Common myeloid progenitor, CD34-positive (primary cell): Measurements from ENCODE around the gene AP3B1.

Experiments used
- CTCF ChIA-PET: fragments of 350-600 bp; sonication (Branson Sonifier 250); formaldehyde crosslinking; loops from one replicate; lab custom pipeline; 2021; ENCODE audit warnings: antibody characterized with exemption; lab: Charles Lee
- POLR2A ChIA-PET: fragments of 350-600 bp; sonication (Branson Sonifier 250); formaldehyde crosslinking; loops from one replicate; lab custom pipeline; 2021; ENCODE audit warnings: antibody characterized with exemption; lab: Charles Lee
- DNase-seq, 3 donors: peaks; one replicate each; pipeline versions ENCODE4 v3.0.0 to v3.0.0-alpha.2; 2013
- H3K27ac ChIP-seq, 2 experiments: 1 replicate in 1 of 2; 2 replicates in 1 of 2; pipeline ENCODE4 v1.7.0; 2013; ENCODE audit warnings: inconsistent platforms in 2 of 2, low read length in 2 of 2, mild to moderate bottlenecking in 2 of 2, low read depth in 1 of 2, moderate library complexity in 1 of 2; ENCODE audit not compliant: severe bottlenecking in 2 of 2, insufficient read depth in 1 of 2, poor library complexity in 1 of 2
- H3K27me3 ChIP-seq, 5 experiments: replicated peaks in 2 of 5; 1 replicate in 3 of 5; 2 replicates in 2 of 5; pipeline versions ENCODE4 v1.6.1 to v1.7.0; 2013; ENCODE audit warnings: low read length in 4 of 5, mild to moderate bottlenecking in 2 of 5, moderate library complexity in 2 of 5, inconsistent platforms in 1 of 5; ENCODE audit not compliant: insufficient read depth in 5 of 5, control insufficient read depth in 4 of 5
- H3K36me3 ChIP-seq, 4 experiments: 1 replicate in 2 of 4; 2 replicates in 2 of 4; pipeline versions ENCODE4 v1.6.1 to v1.7.0; 2013; ENCODE audit warnings: low read length in 3 of 4, control low read depth in 1 of 4, mild to moderate bottlenecking in 1 of 4; ENCODE audit not compliant: control insufficient read depth in 4 of 4, insufficient read depth in 4 of 4
- H3K4me1 ChIP-seq, 4 experiments: 1 replicate in 3 of 4; 2 replicates in 1 of 4; pipeline versions ENCODE4 v1.6.1 to v1.7.1; 2013; ENCODE audit warnings: low read length in 3 of 4, mild to moderate bottlenecking in 3 of 4, control low read depth in 1 of 4, inconsistent platforms in 1 of 4, moderate library complexity in 1 of 4; ENCODE audit not compliant: control insufficient read depth in 4 of 4, insufficient read depth in 4 of 4; ENCODE audit errors: control extremely low read depth in 1 of 4
- H3K4me3 ChIP-seq, 7 experiments: 1 replicate in 4 of 7; 2 replicates in 3 of 7; pipeline versions ENCODE4 v1.5.1 to v1.7.0; 2013; ENCODE audit warnings: mild to moderate bottlenecking in 7 of 7, low read length in 6 of 7, moderate library complexity in 6 of 7, inconsistent platforms in 2 of 7, low read depth in 2 of 7, control low read depth in 1 of 7; ENCODE audit not compliant: insufficient read depth in 4 of 7, control insufficient read depth in 1 of 7; ENCODE audit errors: extremely low read depth in 1 of 7
- H3K9me3 ChIP-seq, 5 experiments: 1 replicate in 4 of 5; 2 replicates in 1 of 5; pipeline versions ENCODE4 v1.6.1 to v1.7.1; 2013; ENCODE audit warnings: low read length in 4 of 5, mild to moderate bottlenecking in 2 of 5, inconsistent platforms in 1 of 5, low read depth in 1 of 5, moderate library complexity in 1 of 5; ENCODE audit not compliant: control insufficient read depth in 4 of 5, insufficient read depth in 2 of 5; ENCODE audit errors: control extremely low read depth in 1 of 5
- WGBS: methylation state at CpG from one replicate; pipeline ENCODE4 v1.1.5; 2013; ENCODE audit not compliant: insufficient coverage; 5-methylcytosine and 5-hydroxymethylcytosine counted together

The AP3B1 gene

DNA sequence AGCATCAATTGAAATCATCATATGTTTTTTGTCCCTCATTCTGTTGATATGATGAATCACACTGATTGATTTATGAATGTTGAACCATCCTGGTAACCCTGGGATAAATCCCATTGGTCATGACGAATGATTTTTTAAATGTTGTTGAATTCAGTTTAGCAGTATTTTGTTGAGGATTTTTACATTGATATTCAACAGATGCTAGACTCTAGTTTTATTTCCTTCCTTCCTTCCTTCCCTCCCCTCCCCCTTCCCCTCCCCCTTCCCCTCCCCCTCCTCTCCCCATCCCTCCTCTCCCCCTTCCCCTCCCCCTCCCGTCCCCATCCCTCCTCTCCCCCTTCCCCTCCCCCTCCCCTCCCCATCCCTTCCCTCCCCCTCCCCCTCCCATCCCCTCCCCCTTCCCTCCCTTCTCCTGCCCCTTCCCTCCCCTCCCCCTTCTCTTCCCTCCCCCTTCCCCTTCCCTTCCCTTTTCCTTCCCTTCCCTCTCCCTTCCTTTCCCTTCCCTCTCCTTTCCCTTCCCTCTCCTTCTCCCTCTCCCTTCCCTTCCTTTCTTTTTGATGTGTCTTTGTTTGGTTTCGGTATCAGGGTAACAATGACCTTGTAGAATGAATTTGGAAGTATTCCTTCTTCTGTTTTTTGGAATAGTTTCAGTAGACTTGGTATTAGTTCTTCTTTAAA, 142.8 kb downstream of the AP3B1 start:
- no peaks in the 10 kb centered on the region for H3K27me3 ChIP-seq
- no peak overlapping the region for H3K4me3 ChIP-seq
- no peak overlapping the region for H3K27ac ChIP-seq
- no CpG with 5 or more reads among the region's 3 CpGs for WGBS
- peaks cover 0 to 8% (median 0%) of the 10 kb centered on the region in 5 experiments for H3K9me3 ChIP-seq
- POLR2A ChIA-PET, result no interaction called here
- no peaks in the 10 kb centered on the region for H3K4me1 ChIP-seq
- peaks cover 10 to 35% (median 25%) of the 10 kb centered on the region in 4 experiments for H3K36me3 ChIP-seq
- CTCF ChIA-PET, result no interaction called here
- DNase-seq, result no peak

DNA sequence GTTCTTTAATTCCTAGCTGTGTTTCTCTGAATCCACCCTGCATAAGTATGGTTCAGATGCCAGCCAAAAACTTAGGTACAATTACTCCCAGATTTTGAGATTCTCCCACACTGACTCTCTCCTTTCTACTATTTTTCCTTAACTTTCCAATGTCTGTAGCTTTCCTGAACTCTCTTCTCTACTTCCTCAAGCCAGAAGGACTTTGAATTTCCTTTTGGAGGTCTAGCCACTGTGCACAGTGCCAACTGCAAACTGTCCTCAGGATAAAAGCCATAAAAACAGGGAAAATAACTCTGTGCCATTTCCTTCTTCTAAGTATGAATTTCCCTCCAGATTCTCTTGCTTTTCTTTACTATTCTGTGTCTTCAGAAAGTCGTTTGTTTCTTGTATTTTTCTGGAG, 157.2 kb downstream of the AP3B1 start:
- H3K4me3 ChIP-seq, result no peak overlapping the region
- H3K36me3 ChIP-seq, result peaks cover 2 to 19% (median 18%) of the 10 kb centered on the region in 4 experiments
- ChIA-PET CTCF (interaction anchor here (1.5 kb wide), 1 partner anchor 492 kb away, joined by 4 read pairs; no protein-coding TSS in a partner anchor), POLR2A (no interaction called here)
- DNase-seq, result no peak
- no peaks in the 10 kb centered on the region for H3K27me3 ChIP-seq
- WGBS, result no CpG with 5 or more reads among the region's 1 CpG
- no peaks in the 10 kb centered on the region for H3K4me1 ChIP-seq
- H3K9me3 ChIP-seq, result no peaks in the 10 kb centered on the region
- H3K27ac ChIP-seq, result no peak overlapping the region

DNA sequence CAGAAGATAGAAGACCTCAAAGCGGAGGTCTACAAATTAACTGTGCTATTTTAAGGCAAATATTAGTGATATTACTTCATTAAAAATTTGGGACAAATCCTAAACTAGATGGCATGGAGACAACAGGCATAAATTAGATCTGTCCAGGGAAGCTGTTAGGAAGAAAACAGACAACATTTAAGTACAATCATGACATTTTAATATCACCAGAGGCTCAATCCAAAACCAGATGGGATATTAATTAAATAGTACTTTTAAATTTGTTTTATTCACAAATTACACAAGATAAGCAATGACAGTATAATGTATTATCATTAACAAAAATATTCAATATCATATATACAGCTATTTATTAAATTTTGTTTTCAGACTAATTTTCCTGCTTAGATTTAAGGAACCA, 161.1 kb downstream of the AP3B1 start:
- Histone ChIP-seq H3K27me3 (no peaks in the 10 kb centered on the region), H3K9me3 (no peaks in the 10 kb centered on the region), H3K27ac (no peak overlapping the region), H3K36me3 (peaks cover 2 to 13% (median 5%) of the 10 kb centered on the region in 4 experiments), H3K4me3 (no peak overlapping the region), H3K4me1 (no peaks in the 10 kb centered on the region)
- CTCF ChIA-PET, result no interaction called here
- POLR2A ChIA-PET, result no interaction called here
- no peak for DNase-seq
- WGBS, result no CpG with 5 or more reads among the region's 1 CpG

- H3K27me3 ChIP-seq, result no peaks in the 10 kb centered on the region
- no peak overlapping the region for H3K27ac ChIP-seq
- H3K9me3 ChIP-seq, result no peaks in the 10 kb centered on the region
- no peak for DNase-seq
- H3K4me1 ChIP-seq, result no peaks in the 10 kb centered on the region
- no peak overlapping the region for H3K4me3 ChIP-seq
- CTCF ChIA-PET, result no interaction called here
- POLR2A ChIA-PET, result no interaction called here
- peaks cover 2 to 13% (median 7%) of the 10 kb centered on the region in 4 experiments for H3K36me3 ChIP-seq
- no CpG with 5 or more reads among the region's 2 CpGs for whole genome bisulfite sequencing
Observed at GRCh38 chr5:78132507-78132906, 162.0 kb downstream of the AP3B1 start.

DNA sequence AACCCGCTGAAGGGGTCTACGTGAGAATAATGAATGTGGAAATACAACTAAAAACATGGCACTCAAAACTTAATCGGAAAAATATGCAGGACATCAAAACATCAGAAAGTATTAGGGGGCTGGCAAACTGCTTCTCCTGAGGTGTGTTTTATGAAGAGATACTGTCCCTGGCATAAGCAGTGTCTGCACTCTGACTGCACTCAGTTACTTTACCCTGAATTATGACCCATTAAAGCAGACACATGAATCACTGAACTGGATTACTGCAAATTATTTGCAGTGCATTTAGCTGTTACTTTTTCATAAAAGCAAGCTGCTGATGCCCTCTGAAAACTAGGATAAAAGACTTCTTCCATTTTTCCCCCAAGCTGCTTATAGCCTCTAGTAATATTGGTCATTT, 164.9 kb downstream of the AP3B1 start:
- no peak overlapping the region for H3K27ac ChIP-seq
- H3K36me3 ChIP-seq, result peaks cover 2 to 7% (median 6%) of the 10 kb centered on the region in 4 experiments
- no peak overlapping the region for H3K4me3 ChIP-seq
- WGBS, result no CpG with 5 or more reads among the region's 3 CpGs
- no peaks in the 10 kb centered on the region for H3K27me3 ChIP-seq
- ChIA-PET CTCF (no interaction called here), POLR2A (no interaction called here)
- H3K4me1 ChIP-seq, result no peaks in the 10 kb centered on the region
- DNase-seq, result no peak
- no peaks in the 10 kb centered on the region for H3K9me3 ChIP-seq

GRCh38 chr5:78127875-78128274, 166.6 kb downstream of the AP3B1 start:
- no peak overlapping the region for H3K4me3 ChIP-seq
- no peak for DNase-seq
- ChIA-PET POLR2A (no interaction called here), CTCF (interaction anchor here (0.8 to 1.6 kb wide), 4 partner anchors 11 to 173 kb away, joined by 3 to 6 read pairs (median 3); no protein-coding TSS in a partner anchor)
- peaks cover 4 to 7% (median 5%) of the 10 kb centered on the region in 4 experiments for H3K36me3 ChIP-seq
- no peaks in the 10 kb centered on the region for H3K27me3 ChIP-seq
- H3K9me3 ChIP-seq, result no peaks in the 10 kb centered on the region
- WGBS, result no CpG with 5 or more reads among the region's 3 CpGs
- H3K27ac ChIP-seq, result no peak overlapping the region
- H3K4me1 ChIP-seq, result no peaks in the 10 kb centered on the region

DNA sequence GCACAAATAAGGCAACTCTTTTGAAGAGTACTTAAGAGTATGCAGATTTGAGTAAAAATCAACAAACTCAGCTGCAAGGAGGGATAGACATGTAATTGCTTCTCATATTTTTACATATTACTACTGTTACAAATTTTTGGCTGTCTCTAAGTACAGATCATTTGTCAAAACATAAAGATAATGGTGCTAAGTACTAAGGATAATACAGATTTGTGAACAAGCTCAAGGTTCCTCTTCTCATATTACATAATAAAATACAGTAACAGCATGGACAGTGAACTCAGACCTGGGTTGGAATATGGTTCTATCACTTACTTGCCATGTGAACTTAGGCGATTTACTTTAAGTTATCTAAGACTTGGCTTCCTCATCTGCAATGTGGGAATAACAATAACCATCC, 168.0 kb downstream of the AP3B1 start:
- H3K4me1 ChIP-seq, result no peaks in the 10 kb centered on the region

More for the DNA sequence above, 168.0 kb downstream of the AP3B1 start:
- Histone ChIP-seq H3K36me3 (peaks cover 2 to 7% (median 5%) of the 10 kb centered on the region in 4 experiments), H3K27me3 (no peaks in the 10 kb centered on the region), H3K27ac (no peak overlapping the region), H3K9me3 (no peaks in the 10 kb centered on the region), H3K4me3 (no peak overlapping the region)
- POLR2A ChIA-PET, result no interaction called here
- CTCF ChIA-PET, result interaction anchor here (0.8 kb wide), 1 partner anchor 24 kb away, joined by 3 read pairs; no protein-coding TSS in a partner anchor
- 100% methylated on average over 1 of the region's 1 CpG for WGBS
- DNase-seq, result no peak
